Transverse colon (tissue), 4 donors: ENCODE results near the gene MYH7B. TPM values are rescaled to one million over a fixed set of nuclear protein-coding genes. Genes with fewer than 3 reads are reported as not detected.

Experiments used
- DNase-seq: peaks from one replicate; pipeline ENCODE4 v3.0.0-alpha.2; 2019
- H3K27ac ChIP-seq, 4 donors: fragments of 200-600 bp; sonication (generic); 2 replicates each; pipeline ENCODE4 v1.5.1; 2016 to 2018; ENCODE audit warnings: inconsistent platforms in 4 of 4
- H3K27me3 ChIP-seq: fragments of 200-600 bp; sonication (generic); 2 replicates; pipeline ENCODE4 v1.5.1; 2017; ENCODE audit warnings: inconsistent platforms
- H3K36me3 ChIP-seq, 4 donors: fragments of 200-600 bp; sonication (generic); 2 replicates each; pipeline ENCODE4 v1.5.1; 2017 to 2019; ENCODE audit warnings: inconsistent platforms in 4 of 4
- H3K4me1 ChIP-seq, 4 donors: fragments of 200-600 bp; sonication (generic); 2 replicates each; pipeline ENCODE4 v1.5.1; 2017 to 2020; ENCODE audit warnings: inconsistent platforms in 4 of 4
- H3K4me3 ChIP-seq, 4 donors: fragments of 200-600 bp; sonication (generic); 1 replicate in 1 of 4; 2 replicates in 3 of 4; pipeline versions ENCODE4 v1.5.1 to v1.6.1; 2017 to 2019; ENCODE audit warnings: inconsistent platforms in 4 of 4
- H3K9me3 ChIP-seq, 2 donors: fragments of 200-600 bp; sonication (generic); 2 replicates each; pipeline ENCODE4 v1.5.1; 2017 to 2019; ENCODE audit warnings: inconsistent platforms in 2 of 2
- CTCF ChIP-seq, 5 experiments: fragments of 200-600 bp in 3 of 5; fragments of 450-650 bp in 2 of 5; sonication (generic) in 3 of 5; IDR thresholded peaks; 1 replicate in 2 of 5; 2 replicates in 3 of 5; pipeline ENCODE4 v1.5.1; 2016 to 2017; ENCODE audit warnings: antibody characterized with exemption in 5 of 5, inconsistent platforms in 3 of 5, mild to moderate bottlenecking in 2 of 5, moderate library complexity in 1 of 5
- EP300 ChIP-seq: sonication (generic); formaldehyde crosslinking; IDR thresholded peaks from one replicate; pipeline ENCODE4 v1.6.1; 2017; ENCODE audit warnings: antibody characterized with exemption, low read depth
- POLR2A ChIP-seq: fragments of 450-650 bp; IDR thresholded peaks from one replicate; pipeline ENCODE4 v1.6.1; 2016; ENCODE audit warnings: antibody characterized with exemption, mild to moderate bottlenecking, moderate library complexity
- POLR2AphosphoS5 ChIP-seq, 3 donors: sonication (generic); formaldehyde crosslinking; IDR thresholded peaks; one replicate each; pipeline ENCODE4 v1.6.1; 2016; ENCODE audit warnings: antibody characterized with exemption in 3 of 3
- WGBS, 2 donors: methylation state at CpG; one replicate each; pipeline ENCODE4 v1.1.5; 2018; ENCODE audit warnings: low coverage in 1 of 2; 5-methylcytosine and 5-hydroxymethylcytosine counted together
- in situ Hi-C, 4 donors: fragments of 200-750 bp; cut with MboI; loops; one replicate each; pipeline versions ENCODE4 v1.15.0 to v1.15.1; 2017; ENCODE audit warnings: low sequenced_read_pairs in 3 of 4, low pct_ligation_motif_present in 1 of 4, low pct_unique_long_range_greater_than_20kb in 1 of 4
- intact Hi-C: fragments of 100-400 bp; cut with DNase I; formaldehyde crosslinking; loops from one replicate; pipeline ENCODE4 v1.15.1; 2023; ENCODE audit warnings: low total_unique reads
- total RNA-seq, 4 donors: library from RNA; depleted of rRNA; stranded (reverse); fragments of >200 nt; gene quantifications; one replicate each; pipeline ENCODE4 v1.1.0, GENCODE V29; 2016

MYH7B gene
- total RNA-seq, 4 donors from 2014 or later = 0.20 to 0.75 (median 0.52) TPM

DNA sequence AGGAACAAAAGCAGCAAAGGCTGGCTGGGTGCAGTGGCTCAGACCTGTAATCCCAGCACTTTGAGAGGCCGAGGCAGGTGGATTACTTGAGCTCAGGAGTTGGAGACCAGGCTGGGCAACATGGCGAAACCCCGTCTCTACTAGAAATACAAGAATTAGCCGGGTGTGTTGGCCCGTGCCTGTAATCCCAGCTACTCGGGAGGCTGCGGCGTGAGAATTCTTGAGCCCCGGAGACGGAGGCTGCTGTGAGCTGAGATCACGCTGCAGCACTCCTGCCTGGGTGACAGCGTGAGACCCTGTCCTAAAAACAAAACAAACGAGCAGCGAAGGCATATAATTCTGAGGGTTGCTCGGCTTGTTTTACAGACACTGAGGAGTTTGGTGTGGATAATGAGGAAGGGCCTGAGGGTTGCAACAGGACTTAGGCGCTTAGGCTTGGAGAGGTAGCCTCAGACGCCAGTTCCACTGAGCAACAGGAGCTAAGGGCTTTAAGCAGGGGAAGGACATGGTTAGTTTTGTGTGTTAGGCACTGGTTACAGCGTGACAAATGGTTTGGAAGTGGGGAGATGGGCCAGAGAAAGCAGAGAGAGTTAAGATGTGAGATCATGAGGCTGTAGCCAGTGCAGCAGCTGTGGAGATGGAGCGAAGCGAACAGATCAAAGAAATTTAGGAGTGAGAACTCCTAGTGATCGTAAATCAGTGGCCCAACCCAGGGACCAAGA lies 1.2 kb downstream of the MYH7B start:
- Histone ChIP-seq H3K9me3 (no peaks in the 10 kb centered on the region), H3K4me1 (peaks cover 11 to 30% (median 16%) of the 10 kb centered on the region in 4 donors), H3K27ac (peak overlapping the region in 1 of 4 donors; percentile 91), H3K4me3 (no peak overlapping the region), H3K36me3 (no peaks in the 10 kb centered on the region), H3K27me3 (no peaks in the 10 kb centered on the region)
- in situ Hi-C loops (loop anchor here in 3 of 4 donors (5.0 kb wide), 1 partner anchor 85 kb away; the partner anchor contains the start of gene GGT7 (in 3 of the 3)), intact Hi-C loops (loop anchor here (5.0 kb wide), 1 partner anchor 85 kb away; the partner anchor contains the start of gene GGT7)
- no peak for TF ChIP-seq POLR2A
- DNase-seq = no peak
- 84 to 92% methylated on average over 6 to 21 of the region's 21 CpGs for WGBS, 2 donors

DNA sequence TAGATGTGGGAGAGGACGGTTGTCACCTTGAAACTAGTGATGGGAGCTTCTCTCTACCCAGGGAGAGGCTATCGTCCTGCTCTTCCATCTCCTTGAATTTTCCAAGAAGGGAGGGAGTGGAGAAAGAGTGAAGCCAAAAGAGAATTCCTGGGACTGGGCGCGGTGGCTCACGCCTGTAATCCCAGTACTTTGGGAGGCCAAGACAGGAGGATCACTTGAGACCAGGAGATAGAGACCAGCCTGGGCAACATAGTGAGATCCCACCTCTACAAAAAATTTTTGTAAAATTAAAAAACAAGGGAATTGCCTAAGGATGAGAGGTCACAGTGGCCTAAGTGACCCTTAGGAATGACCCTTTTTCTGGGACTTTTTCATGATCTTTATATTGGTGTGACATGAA lies 8.8 kb downstream of the MYH7B start:
- TF ChIP-seq POLR2AphosphoS5 (IDR thresholded peaks at IDR 0.05) (no peak), POLR2A (no peak), EP300 (no peak), CTCF (IDR thresholded peaks at IDR 0.05) (no peak)
- no peak for DNase-seq
- H3K4me1 ChIP-seq = peaks cover 0 to 9% (median 3%) of the 10 kb centered on the region in 4 donors
- in situ Hi-C loops = no loop called here
- no peaks in the 10 kb centered on the region for H3K27me3 ChIP-seq
- WGBS, 2 donors = 96 to 100% methylated on average over 2 to 5 of the region's 5 CpGs
- no peaks in the 10 kb centered on the region for H3K9me3 ChIP-seq
- intact Hi-C loops = no loop called here
- H3K27ac ChIP-seq = no peak overlapping the region
- no peak overlapping the region for H3K4me3 ChIP-seq
- no peaks in the 10 kb centered on the region for H3K36me3 ChIP-seq

DNA sequence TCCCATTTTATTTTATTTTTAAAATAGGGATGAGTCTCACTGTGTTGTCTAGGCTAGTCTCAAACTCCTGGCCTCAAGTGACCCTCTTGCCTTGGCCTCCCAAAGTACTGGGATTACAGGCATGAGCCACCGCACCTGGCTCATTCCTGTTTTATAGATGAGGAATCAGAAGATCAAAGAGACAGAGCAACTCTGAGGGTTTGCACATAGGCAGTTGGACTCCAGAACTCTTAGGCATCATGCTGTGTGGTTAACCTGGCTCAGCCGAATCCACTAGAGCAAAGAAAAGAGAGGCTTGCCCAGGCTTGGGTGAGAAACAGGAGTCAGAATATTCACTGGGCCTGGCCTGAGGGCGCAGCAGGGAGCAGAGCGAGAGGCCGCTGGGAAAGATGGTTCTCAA lies 9.4 kb downstream of the MYH7B start:
- intact Hi-C loops = no loop called here
- TF ChIP-seq CTCF (IDR thresholded peaks at IDR 0.05) (no peak), EP300 (no peak), POLR2A (no peak), POLR2AphosphoS5 (IDR thresholded peaks at IDR 0.05) (no peak)
- in situ Hi-C loops = no loop called here
- Histone ChIP-seq H3K36me3 (no peaks in the 10 kb centered on the region), H3K27ac (no peak overlapping the region), H3K4me1 (peaks cover 0 to 6% (median 3%) of the 10 kb centered on the region in 4 donors), H3K9me3 (no peaks in the 10 kb centered on the region), H3K4me3 (no peak overlapping the region), H3K27me3 (no peaks in the 10 kb centered on the region)
- 90 to 96% methylated on average over 4 to 5 of the region's 5 CpGs for WGBS, 2 donors
- no peak for DNase-seq

DNA sequence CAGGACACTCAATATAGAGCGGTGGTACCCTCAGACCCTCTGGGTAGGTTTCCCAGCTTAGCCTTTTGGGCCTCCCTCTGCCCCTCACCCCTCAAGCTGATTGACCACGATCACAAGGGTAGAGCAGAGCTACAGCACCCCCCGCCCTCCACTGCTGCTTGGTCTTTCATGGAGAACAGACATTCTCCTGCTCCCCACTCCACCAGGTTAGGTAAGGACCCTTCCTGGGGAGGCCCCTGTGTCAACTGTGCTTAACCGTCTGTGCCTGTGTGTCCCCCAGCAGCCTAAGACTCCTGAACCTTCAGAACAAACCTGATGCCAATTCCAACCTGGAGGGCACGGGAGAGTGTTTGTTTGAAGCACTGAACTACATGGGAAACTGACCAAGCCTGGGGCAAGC lies 11.8 kb downstream of the MYH7B start:
- intact Hi-C loops = no loop called here
- H3K9me3 ChIP-seq = no peaks in the 10 kb centered on the region
- no peaks in the 10 kb centered on the region for H3K27me3 ChIP-seq
- H3K36me3 ChIP-seq = no peaks in the 10 kb centered on the region
- no peak overlapping the region for H3K4me3 ChIP-seq
- H3K4me1 ChIP-seq = no peaks in the 10 kb centered on the region
- TF ChIP-seq EP300 = no peak
- no peak for TF ChIP-seq CTCF (IDR thresholded peaks at IDR 0.05)
- H3K27ac ChIP-seq = no peak overlapping the region
- in situ Hi-C loops = no loop called here
- 91% methylated on average over 5 of the region's 5 CpGs; no CpG with 5 or more reads in 1 of the 2 donors for WGBS, 2 donors
- no peak for DNase-seq
